Esophagus squamous epithelium (tissue), 5 donors: Measurements from ENCODE around the gene STMN3. TPM values are rescaled to one million over a fixed set of nuclear protein-coding genes. Genes with fewer than 3 reads are reported as not detected.

Experiments
- DNase-seq: peaks from one replicate; lab custom pipeline; 2025; lab: John Stamatoyannopoulos, UW
- H3K27ac ChIP-seq, 4 donors: fragments of 200-600 bp; sonication (generic); one replicate each; pipeline ENCODE4 v1.5.1; 2016 to 2019; ENCODE audit warnings: mild to moderate bottlenecking in 1 of 4
- H3K27me3 ChIP-seq, 4 donors: fragments of 200-600 bp; sonication (generic); 1 replicate in 3 of 4; 2 replicates in 1 of 4; pipeline versions ENCODE4 v1.5.1 to v1.6.0; 2017 to 2021; ENCODE audit warnings: antibody characterized with exemption in 1 of 4
- H3K36me3 ChIP-seq, 3 donors: fragments of 200-600 bp; sonication (generic); one replicate each; pipeline ENCODE4 v1.5.1; 2016 to 2019
- H3K4me1 ChIP-seq, 3 donors: fragments of 200-600 bp; sonication (generic); one replicate each; pipeline ENCODE4 v1.5.1; 2017 to 2019
- H3K4me3 ChIP-seq, 4 donors: fragments of 200-600 bp; sonication (generic); 1 replicate in 3 of 4; 2 replicates in 1 of 4; pipeline ENCODE4 v1.5.1; 2016 to 2019; ENCODE audit warnings: mild to moderate bottlenecking in 2 of 4, moderate library complexity in 1 of 4
- H3K9me3 ChIP-seq, 3 donors: fragments of 200-600 bp; sonication (generic); one replicate each; pipeline ENCODE4 v1.5.1; 2016 to 2019
- POLR2A ChIP-seq, 4 donors: fragments of 450-650 bp; IDR thresholded peaks; one replicate each; pipeline ENCODE4 v1.6.1; 2017; ENCODE audit warnings: antibody characterized with exemption in 4 of 4, mild to moderate bottlenecking in 4 of 4, moderate library complexity in 3 of 4
- WGBS, 2 donors: methylation state at CpG; one replicate each; pipeline ENCODE4 v1.1.5; 2018; 5-methylcytosine and 5-hydroxymethylcytosine counted together
- intact Hi-C: fragments of 100-400 bp; cut with DNase I; formaldehyde crosslinking; loops from one replicate; pipeline ENCODE4 v1.15.0; 2022
- total RNA-seq, 4 donors: library from RNA; depleted of rRNA; stranded (reverse); fragments of >200 nt; gene quantifications; one replicate each; pipeline ENCODE4 v1.1.0, GENCODE V29; 2016
- TF ChIP-seq, protein P1 (sequence below), 6 experiments: fragments of 450-650 bp in 4 of 6; fragments of 200-600 bp in 2 of 6; sonication (generic) in 2 of 6; IDR thresholded peaks; one replicate each; pipeline ENCODE4 v1.5.1; 2016 to 2019; ENCODE audit warnings: antibody characterized with exemption in 6 of 6, mild to moderate bottlenecking in 4 of 6, moderate library complexity in 4 of 6
- donor health status: DM: yes; HTN: yes; CAD: no.

Gene STMN3
- total RNA-seq, 4 donors from 2014 or later = 1.9 to 8.4 (median 4.5) TPM

GRCh38 chr20:63685269-63686026, 32.2 kb upstream of the STMN3 start:
- DNase-seq = no peak
- H3K27ac ChIP-seq = peak overlapping the region; percentile 69 to 96 (median 80)

DNA sequence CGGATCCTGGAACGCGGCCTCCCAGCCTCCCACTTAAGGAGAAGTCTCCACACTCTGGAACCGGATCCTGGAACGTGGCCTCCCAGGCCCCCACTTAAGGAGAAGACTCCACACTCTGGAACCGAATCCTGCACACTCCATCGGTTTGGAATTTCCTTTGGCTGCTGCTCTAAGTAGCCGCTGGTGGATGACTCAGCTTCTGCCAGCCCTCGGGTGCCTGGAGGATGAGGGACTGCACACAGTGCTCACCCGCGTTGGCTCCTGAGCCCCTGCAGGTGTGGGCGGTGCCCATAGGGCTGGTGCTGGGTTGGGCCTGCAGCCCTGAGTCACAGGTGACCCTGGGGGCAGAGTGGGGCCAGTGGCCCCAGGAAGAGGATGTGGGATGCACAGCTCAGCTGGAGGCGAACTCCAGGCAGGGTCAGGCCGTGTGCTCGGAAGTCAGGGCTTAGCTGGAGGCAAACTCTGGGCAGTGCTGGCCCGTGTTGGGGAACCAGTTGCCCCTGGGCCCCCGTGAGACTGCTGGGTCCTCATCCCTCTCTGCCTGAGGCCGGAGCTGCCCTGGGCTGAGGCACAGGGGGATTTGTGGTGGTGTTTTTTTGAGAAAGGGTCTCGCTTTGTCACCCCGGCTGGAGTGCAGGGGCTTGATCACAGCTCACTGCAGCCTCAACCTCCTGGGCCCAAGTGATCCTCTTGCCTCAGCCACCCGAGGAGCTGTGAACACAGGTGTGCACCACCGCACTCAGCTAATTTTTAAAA, 29.3 kb upstream of the STMN3 start:
- 21 to 27% methylated on average over 5 to 11 of the region's 22 CpGs for WGBS, 2 donors
- peak overlapping the region; percentile 63 to 92 (median 76) for H3K27ac ChIP-seq
- H3K36me3 ChIP-seq = peaks cover 0 to 35% (median 0%) of the 10 kb centered on the region in 3 donors
- H3K9me3 ChIP-seq = no peaks in the 10 kb centered on the region
- H3K27me3 ChIP-seq = no peaks in the 10 kb centered on the region
- peak overlapping the region in 1 of 4 donors; percentile 12 for H3K4me3 ChIP-seq
- intact Hi-C loops = no loop called here
- no peak for DNase-seq
- peaks cover 40 to 53% (median 44%) of the 10 kb centered on the region in 3 donors for H3K4me1 ChIP-seq
- TF ChIP-seq POLR2A (IDR thresholded peaks at IDR 0.05) = peak in 1 of 4 donors; percentile 23
- TF ChIP-seq, protein P1, sequence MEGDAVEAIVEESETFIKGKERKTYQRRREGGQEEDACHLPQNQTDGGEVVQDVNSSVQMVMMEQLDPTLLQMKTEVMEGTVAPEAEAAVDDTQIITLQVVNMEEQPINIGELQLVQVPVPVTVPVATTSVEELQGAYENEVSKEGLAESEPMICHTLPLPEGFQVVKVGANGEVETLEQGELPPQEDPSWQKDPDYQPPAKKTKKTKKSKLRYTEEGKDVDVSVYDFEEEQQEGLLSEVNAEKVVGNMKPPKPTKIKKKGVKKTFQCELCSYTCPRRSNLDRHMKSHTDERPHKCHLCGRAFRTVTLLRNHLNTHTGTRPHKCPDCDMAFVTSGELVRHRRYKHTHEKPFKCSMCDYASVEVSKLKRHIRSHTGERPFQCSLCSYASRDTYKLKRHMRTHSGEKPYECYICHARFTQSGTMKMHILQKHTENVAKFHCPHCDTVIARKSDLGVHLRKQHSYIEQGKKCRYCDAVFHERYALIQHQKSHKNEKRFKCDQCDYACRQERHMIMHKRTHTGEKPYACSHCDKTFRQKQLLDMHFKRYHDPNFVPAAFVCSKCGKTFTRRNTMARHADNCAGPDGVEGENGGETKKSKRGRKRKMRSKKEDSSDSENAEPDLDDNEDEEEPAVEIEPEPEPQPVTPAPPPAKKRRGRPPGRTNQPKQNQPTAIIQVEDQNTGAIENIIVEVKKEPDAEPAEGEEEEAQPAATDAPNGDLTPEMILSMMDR (IDR thresholded peaks at IDR 0.05) = no peak

More at GRCh38 chr20:63685269-63686026, 32.2 kb upstream of the STMN3 start:
- Histone ChIP-seq H3K4me1 (peaks cover 51 to 82% (median 57%) of the 10 kb centered on the region in 3 donors), H3K4me3 (no peak overlapping the region), H3K27me3 (no peaks in the 10 kb centered on the region), H3K9me3 (no peaks in the 10 kb centered on the region), H3K36me3 (peaks cover 0 to 7% (median 0%) of the 10 kb centered on the region in 3 donors)
- WGBS, 2 donors = 47% methylated on average over 3 of the region's 21 CpGs; no CpG with 5 or more reads in 1 of the 2 donors
- intact Hi-C loops = no loop called here
- TF ChIP-seq, protein P1 (IDR thresholded peaks at IDR 0.05) = no peak
- TF ChIP-seq POLR2A (IDR thresholded peaks at IDR 0.05) = no peak

DNA sequence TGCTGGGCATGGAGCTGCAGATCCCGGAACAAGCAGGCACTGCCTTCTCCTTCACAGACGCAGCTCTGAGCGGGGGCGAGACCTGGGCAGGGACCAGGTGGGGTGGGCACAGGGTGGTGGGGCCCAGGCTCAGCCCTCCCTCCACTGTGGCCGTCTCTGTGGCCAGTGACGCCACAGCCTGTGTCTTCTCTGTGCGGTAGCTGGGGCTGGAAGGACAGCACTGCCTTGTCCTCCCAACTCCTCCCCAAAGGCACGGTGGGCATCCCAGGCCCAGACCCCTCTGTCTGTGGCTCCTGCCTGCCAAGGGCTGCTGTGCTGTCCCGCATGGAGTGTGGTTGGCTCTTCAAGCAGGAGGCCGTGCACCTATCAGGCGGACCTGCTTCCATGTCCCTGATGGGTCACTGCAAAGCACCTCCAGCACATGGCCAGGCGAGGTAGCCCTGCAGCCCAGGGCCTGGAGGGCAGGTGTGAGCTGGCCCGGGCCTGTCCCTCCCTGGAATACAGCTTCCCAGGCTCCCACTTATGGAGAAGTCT, 28.5 kb upstream of the STMN3 start:
- intact Hi-C loops = no loop called here
- Histone ChIP-seq H3K9me3 (no peaks in the 10 kb centered on the region), H3K36me3 (peaks cover 0 to 44% (median 0%) of the 10 kb centered on the region in 3 donors), H3K4me3 (no peak overlapping the region), H3K27me3 (no peaks in the 10 kb centered on the region), H3K4me1 (peaks cover 31 to 44% (median 35%) of the 10 kb centered on the region in 3 donors), H3K27ac (peak overlapping the region; percentile 63 to 92 (median 76))
- no peak for TF ChIP-seq POLR2A (IDR thresholded peaks at IDR 0.05)
- TF ChIP-seq, protein P1 (IDR thresholded peaks at IDR 0.05) = no peak
- 60 to 77% methylated on average over 1 to 4 of the region's 13 CpGs for WGBS, 2 donors
- DNase-seq = no peak

- TF ChIP-seq, protein P1 (IDR thresholded peaks at IDR 0.05) = no peak
- no peak for TF ChIP-seq POLR2A (IDR thresholded peaks at IDR 0.05)
- no peaks in the 10 kb centered on the region for H3K27me3 ChIP-seq
- no peak for DNase-seq
- intact Hi-C loops = no loop called here
- WGBS, 2 donors = 85 to 100% methylated on average over 1 to 11 of the region's 23 CpGs
- H3K27ac ChIP-seq = peak overlapping the region in 3 of 4 donors; percentile 63 to 92 (median 71)
- no peaks in the 10 kb centered on the region for H3K9me3 ChIP-seq
- H3K4me3 ChIP-seq = no peak overlapping the region
- peaks cover 0 to 51% (median 0%) of the 10 kb centered on the region in 3 donors for H3K36me3 ChIP-seq
- peaks cover 24 to 38% (median 29%) of the 10 kb centered on the region in 3 donors for H3K4me1 ChIP-seq
Observed at GRCh38 chr20:63680857-63681608, 27.8 kb upstream of the STMN3 start.
